Esophagus muscularis mucosa (tissue), 4 donors: Measurements from ENCODE around the gene CDH22. TPM values are rescaled to one million over a fixed set of nuclear protein-coding genes. Genes with fewer than 3 reads are reported as not detected.

Experiments
- DNase-seq: peaks from one replicate; pipeline ENCODE4 v3.0.0-alpha.2; 2017; ENCODE audit errors: extremely low spot score
- H3K27ac ChIP-seq, 4 donors: fragments of 200-600 bp; sonication (generic); replicated peaks in 1 of 4; 1 replicate in 3 of 4; 2 replicates in 1 of 4; pipeline ENCODE4 v1.5.1; 2016 to 2019; ENCODE audit warnings: mild to moderate bottlenecking in 1 of 4
- H3K27me3 ChIP-seq, 4 donors: fragments of 200-600 bp; sonication (generic); one replicate each; pipeline versions ENCODE4 v1.5.1 to v1.6.0; 2016 to 2019
- H3K36me3 ChIP-seq, 4 donors: fragments of 200-600 bp; sonication (generic); one replicate each; pipeline ENCODE4 v1.5.1; 2016 to 2019
- H3K4me1 ChIP-seq, 4 donors: fragments of 200-600 bp; sonication (generic); one replicate each; pipeline ENCODE4 v1.5.1; 2016 to 2019
- H3K4me3 ChIP-seq, 4 donors: fragments of 200-600 bp; sonication (generic); 1 replicate in 2 of 4; 2 replicates in 2 of 4; pipeline ENCODE4 v1.5.1; 2016 to 2019; ENCODE audit warnings: mild to moderate bottlenecking in 4 of 4, moderate library complexity in 1 of 4
- H3K9me3 ChIP-seq, 4 donors: fragments of 200-600 bp; sonication (generic); 1 replicate in 3 of 4; 2 replicates in 1 of 4; pipeline ENCODE4 v1.5.1; 2016 to 2019
- CTCF ChIP-seq, 3 experiments: fragments of 200-600 bp in 2 of 3; fragments of 450-650 bp in 1 of 3; sonication (generic) in 2 of 3; IDR thresholded peaks; one replicate each; pipeline ENCODE4 v1.5.1; 2017 to 2019; ENCODE audit warnings: antibody characterized with exemption in 3 of 3, mild to moderate bottlenecking in 2 of 3, moderate library complexity in 1 of 3
- EP300 ChIP-seq: sonication (generic); formaldehyde crosslinking; IDR thresholded peaks from one replicate; pipeline ENCODE4 v1.6.1; 2017; ENCODE audit warnings: antibody characterized with exemption
- POLR2A ChIP-seq: fragments of 450-650 bp; IDR thresholded peaks from one replicate; pipeline ENCODE4 v1.6.1; 2017; ENCODE audit warnings: antibody characterized with exemption, moderate library complexity, mild to moderate bottlenecking, low read depth
- POLR2AphosphoS5 ChIP-seq, 2 donors: sonication (generic); formaldehyde crosslinking; IDR thresholded peaks; one replicate each; pipeline ENCODE4 v1.6.1; 2017; ENCODE audit warnings: antibody characterized with exemption in 2 of 2
- WGBS: methylation state at CpG from one replicate; pipeline ENCODE4 v1.1.5; 2018; 5-methylcytosine and 5-hydroxymethylcytosine counted together
- intact Hi-C: fragments of 100-400 bp; cut with DNase I; formaldehyde crosslinking; loops from one replicate; pipeline ENCODE4 v1.15.1; 2023
- total RNA-seq, 4 donors: library from RNA; depleted of rRNA; stranded (reverse); fragments of >200 nt; gene quantifications; one replicate each; pipeline versions ENCODE4 v1.1.0 to v1.2.1, GENCODE V29; 2016

CDH22 gene
- total RNA-seq, 4 donors from 2014 or later: 0.17 to 0.69 (median 0.42) TPM; not detected in 1

- no peak for TF ChIP-seq POLR2A
- no peak for TF ChIP-seq EP300
- TF ChIP-seq CTCF (IDR thresholded peaks at IDR 0.05): no peak
- TF ChIP-seq POLR2AphosphoS5 (IDR thresholded peaks at IDR 0.05): no peak
- Histone ChIP-seq H3K27ac (no peak overlapping the region), H3K4me1 (no peaks in the 10 kb centered on the region), H3K36me3 (no peaks in the 10 kb centered on the region), H3K27me3 (peaks cover 0 to 99% (median 31%) of the 10 kb centered on the region in 4 donors), H3K9me3 (no peaks in the 10 kb centered on the region), H3K4me3 (no peak overlapping the region)
- DNase-seq: no peak
- intact Hi-C loops: no loop called here
- 86% methylated on average over 4 of the region's 8 CpGs for WGBS
These were observed 25.1 kb upstream of the CDH22 start for GRCh38 chr20:46333161-46333991.

GRCh38 chr20:46332373-46333160 lies 24.3 kb upstream of the CDH22 start:
- no peaks in the 10 kb centered on the region for H3K4me1 ChIP-seq
- TF ChIP-seq EP300 (no peak), POLR2AphosphoS5 (IDR thresholded peaks at IDR 0.05) (no peak)
- DNase-seq: no peak
- H3K9me3 ChIP-seq: no peaks in the 10 kb centered on the region
- no peak overlapping the region for H3K4me3 ChIP-seq
- no peak overlapping the region for H3K27ac ChIP-seq
- no peaks in the 10 kb centered on the region for H3K36me3 ChIP-seq
- intact Hi-C loops: no loop called here
- 59% methylated on average over 9 of the region's 12 CpGs for WGBS
- H3K27me3 ChIP-seq: peaks cover 0 to 99% (median 31%) of the 10 kb centered on the region in 4 donors

GRCh38 chr20:46331611-46332361 lies 23.5 kb upstream of the CDH22 start:
- Histone ChIP-seq H3K4me1 (no peaks in the 10 kb centered on the region), H3K4me3 (no peak overlapping the region), H3K27me3 (peaks cover 0 to 99% (median 26%) of the 10 kb centered on the region in 4 donors), H3K36me3 (no peaks in the 10 kb centered on the region), H3K27ac (no peak overlapping the region), H3K9me3 (no peaks in the 10 kb centered on the region)
- TF ChIP-seq CTCF (IDR thresholded peaks at IDR 0.05): no peak
- no peak for TF ChIP-seq POLR2A
- TF ChIP-seq EP300: no peak
- no peak for TF ChIP-seq POLR2AphosphoS5 (IDR thresholded peaks at IDR 0.05)
- intact Hi-C loops: no loop called here
- no peak for DNase-seq
- WGBS: 75% methylated on average over 10 of the region's 13 CpGs

- Histone ChIP-seq H3K27me3 (peaks cover 0 to 99% (median 25%) of the 10 kb centered on the region in 4 donors), H3K4me1 (no peaks in the 10 kb centered on the region), H3K4me3 (no peak overlapping the region), H3K36me3 (no peaks in the 10 kb centered on the region), H3K27ac (no peak overlapping the region), H3K9me3 (no peaks in the 10 kb centered on the region)
- no peak for TF ChIP-seq POLR2A
- no peak for TF ChIP-seq POLR2AphosphoS5 (IDR thresholded peaks at IDR 0.05)
- TF ChIP-seq CTCF (IDR thresholded peaks at IDR 0.05): no peak
- no peak for TF ChIP-seq EP300
- intact Hi-C loops: no loop called here
- no peak for DNase-seq
- WGBS: 80% methylated on average over 11 of the region's 13 CpGs
These were observed 22.6 kb upstream of the CDH22 start for GRCh38 chr20:46330831-46331371.
